ENCODE measurements around the gene MKLN1.
"Not testable (repeated sequence)": the region's sequence is repeated elsewhere in the genome, so short reads cannot be mapped to it uniquely, and the experiment has no call there.

The MKLN1 gene

DNA sequence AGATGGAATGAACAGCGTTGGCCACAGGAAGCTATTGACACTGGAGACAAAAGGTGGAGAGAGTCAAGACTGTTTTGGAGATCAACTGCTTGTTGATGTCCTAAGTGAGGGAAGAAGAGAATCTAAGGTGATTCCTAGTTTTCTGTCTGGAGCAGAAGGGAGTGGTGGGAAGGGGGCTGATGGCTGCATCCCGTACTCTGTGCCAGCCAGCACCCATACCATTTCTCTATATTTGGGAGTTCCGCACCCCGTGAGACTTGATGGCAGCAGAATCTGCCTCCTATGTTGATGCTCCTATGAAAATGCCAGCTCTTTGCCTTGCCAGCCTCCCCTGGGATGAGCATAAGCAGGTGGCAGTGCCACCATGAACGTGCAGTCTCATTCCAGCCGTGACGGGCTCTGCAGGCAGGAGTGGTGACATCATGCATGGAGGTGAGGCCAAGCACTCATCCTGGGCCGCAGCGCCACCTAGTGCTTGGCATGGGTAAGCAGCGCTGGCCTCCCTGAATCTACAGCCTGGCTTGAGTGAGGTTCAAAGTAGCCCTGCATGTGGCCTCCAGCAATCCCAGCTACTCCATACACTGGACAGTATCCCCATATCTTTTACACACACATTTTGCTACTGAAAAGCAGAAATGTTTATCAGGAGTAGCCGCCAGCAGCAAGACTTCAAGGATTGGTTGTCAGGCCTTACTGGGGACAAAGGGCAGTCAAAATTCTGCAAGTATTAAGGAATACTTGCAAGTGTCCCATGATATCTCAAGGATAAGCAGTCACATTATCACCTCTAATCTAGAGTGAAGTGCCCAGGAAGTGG is 185.8 kb downstream of the MKLN1 start:
- in situ Hi-C loops (cut with HindIII; ENCODE audit: low sequenced_read_pairs): no loop called here

DNA sequence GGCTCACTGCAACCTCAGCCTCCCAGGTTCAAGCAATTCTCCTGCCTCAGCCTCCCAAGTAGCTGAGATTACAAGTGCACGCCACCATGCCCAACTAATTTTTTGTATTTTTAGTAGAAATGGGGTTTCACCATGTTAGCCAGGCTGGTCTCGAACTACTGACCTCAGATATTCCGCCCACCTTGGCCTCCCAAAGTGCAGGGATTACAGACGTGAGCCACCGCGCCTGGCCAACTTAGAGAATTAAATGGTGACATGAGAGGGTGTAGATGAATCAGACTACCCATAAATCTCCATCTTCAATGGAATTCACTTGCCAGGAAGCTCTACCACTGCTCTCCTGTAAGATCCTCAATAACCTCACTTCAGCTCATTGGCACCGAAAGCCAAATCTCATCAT is 187.8 kb downstream of the MKLN1 start:
- in situ Hi-C loops (cut with HindIII; ENCODE audit: low sequenced_read_pairs): not testable (repeated sequence)

GRCh38 chr7:131517218-131517923 is 189.7 kb downstream of the MKLN1 start:
- in situ Hi-C loops (cut with HindIII; ENCODE audit: low sequenced_read_pairs): no loop called here

GRCh38 chr7:131518626-131519025 is 190.9 kb downstream of the MKLN1 start:
- in situ Hi-C loops (cut with HindIII; ENCODE audit: low sequenced_read_pairs): no loop called here

- in situ Hi-C loops (cut with HindIII; ENCODE audit: low sequenced_read_pairs): no loop called here
Observed at GRCh38 chr7:131521651-131522163, 194.0 kb downstream of the MKLN1 start.

- in situ Hi-C loops (cut with HindIII; ENCODE audit: low sequenced_read_pairs): no loop called here
Observed at GRCh38 chr7:131522325-131522930, 194.8 kb downstream of the MKLN1 start.

DNA sequence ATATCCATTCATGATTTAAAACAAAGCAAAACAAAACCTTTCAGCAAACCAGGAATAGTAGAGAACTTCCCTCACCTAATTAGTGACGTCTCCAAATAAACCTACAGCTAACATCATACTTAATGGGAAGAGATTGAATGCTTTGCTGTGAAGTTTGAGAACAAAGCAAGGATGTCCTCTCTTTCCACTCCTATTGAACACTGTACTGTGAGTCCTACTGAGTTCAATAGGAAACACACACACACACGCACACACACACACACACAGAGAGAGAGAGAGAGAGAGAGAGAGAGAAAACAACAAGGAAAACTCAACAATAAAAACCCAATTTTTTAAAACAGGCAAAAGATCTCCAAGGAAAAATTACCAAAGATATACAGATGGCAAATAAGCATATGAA is 196.4 kb downstream of the MKLN1 start:
- in situ Hi-C loops (cut with HindIII; ENCODE audit: low sequenced_read_pairs): no loop called here

- in situ Hi-C loops (cut with HindIII; ENCODE audit: low sequenced_read_pairs): no loop called here
Observed at GRCh38 chr7:131524703-131525102, 197.0 kb downstream of the MKLN1 start.

DNA sequence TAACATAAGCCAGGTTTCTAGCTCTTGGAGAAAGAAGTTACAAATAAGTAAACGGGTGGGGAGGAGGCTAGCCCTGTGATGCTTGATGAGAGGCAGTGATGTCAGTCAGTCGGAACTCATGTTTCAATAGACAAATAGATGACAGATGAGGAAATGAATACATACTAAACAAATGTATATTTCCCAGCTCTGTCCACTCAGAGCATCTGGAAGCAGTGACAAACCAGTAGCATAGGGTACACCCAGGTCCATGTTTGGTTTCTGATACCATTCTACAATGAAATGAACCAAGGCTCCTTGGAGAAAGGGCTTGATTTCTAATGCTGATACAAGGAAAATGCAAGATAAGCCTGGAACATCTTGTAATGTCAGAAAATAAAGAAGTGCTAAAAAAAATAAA is 198.1 kb downstream of the MKLN1 start:
- in situ Hi-C loops (cut with HindIII; ENCODE audit: low sequenced_read_pairs): no loop called here

GRCh38 chr7:131527456-131527855 is 199.8 kb downstream of the MKLN1 start:
- in situ Hi-C loops (cut with HindIII; ENCODE audit: low sequenced_read_pairs): no loop called here

DNA sequence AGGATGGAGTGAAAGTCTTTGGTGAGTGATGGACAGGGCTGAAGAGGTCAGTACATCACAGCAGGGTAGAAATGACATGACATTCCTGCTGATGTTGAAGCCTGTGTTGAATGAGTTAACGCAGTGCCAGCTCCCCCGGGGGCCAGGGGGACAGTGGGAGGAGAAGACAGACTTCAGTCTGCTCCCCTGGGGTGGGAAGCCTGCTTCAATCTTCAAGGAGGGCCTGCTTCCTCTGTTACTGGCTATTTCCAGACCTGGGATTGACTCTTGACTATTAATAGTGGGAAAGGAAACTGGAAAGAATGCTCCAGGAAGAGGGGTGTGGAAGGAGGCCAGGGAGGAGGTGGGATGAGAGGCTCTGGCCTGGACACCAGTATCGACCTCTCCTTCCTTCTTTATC is 201.5 kb downstream of the MKLN1 start:
- in situ Hi-C loops (cut with HindIII; ENCODE audit: low sequenced_read_pairs): no loop called here

- in situ Hi-C loops (cut with HindIII; ENCODE audit: low sequenced_read_pairs): no loop called here
Observed at GRCh38 chr7:131529617-131530016, 201.9 kb downstream of the MKLN1 start.

DNA sequence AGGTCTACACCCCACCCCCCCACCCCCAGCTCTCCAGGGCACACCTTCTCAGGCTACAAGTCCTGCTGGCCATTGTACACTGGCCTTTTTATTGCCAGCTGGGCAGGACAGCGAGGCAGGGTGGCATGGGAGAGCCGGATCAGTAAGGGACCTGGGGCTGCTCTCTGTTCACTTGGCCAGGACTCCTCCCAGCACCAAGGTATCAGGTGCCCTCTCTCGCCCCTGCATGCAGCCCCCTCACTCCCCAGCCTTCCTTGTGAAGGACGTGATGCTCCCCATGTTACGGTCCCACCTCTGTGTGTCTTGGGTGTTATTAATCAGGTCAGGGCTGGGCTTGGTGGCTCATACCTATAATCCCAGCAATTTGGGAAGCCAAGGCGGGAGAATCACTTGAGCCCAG is 202.5 kb downstream of the MKLN1 start:
- in situ Hi-C loops (cut with HindIII; ENCODE audit: low sequenced_read_pairs): no loop called here

DNA sequence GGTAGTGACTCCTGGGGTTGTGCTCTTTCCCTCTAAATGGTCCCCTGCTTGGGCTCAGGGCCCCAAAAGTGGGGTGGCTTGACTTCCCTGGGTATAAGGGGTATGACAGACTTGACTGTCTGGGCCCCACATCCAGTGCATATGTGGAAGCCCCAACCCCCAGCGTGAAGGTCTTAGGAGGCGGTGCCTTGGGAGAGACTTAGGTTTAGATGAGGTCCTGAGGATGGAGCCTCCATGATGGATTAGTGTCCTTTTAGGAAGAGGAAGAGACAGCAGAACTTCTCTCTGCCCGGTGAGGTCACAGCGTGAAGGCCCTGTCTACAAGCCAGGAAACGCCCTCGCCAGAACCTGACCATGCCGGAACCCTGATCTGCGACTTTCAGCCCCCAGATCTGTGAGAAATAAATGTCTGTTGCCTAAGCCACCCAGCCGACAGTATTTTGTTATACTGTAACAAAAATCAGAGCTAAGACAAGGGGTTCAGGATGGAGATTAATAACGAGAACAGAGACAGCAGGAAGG is 205.0 kb downstream of the MKLN1 start:
- in situ Hi-C loops (cut with HindIII; ENCODE audit: low sequenced_read_pairs): no loop called here

DNA sequence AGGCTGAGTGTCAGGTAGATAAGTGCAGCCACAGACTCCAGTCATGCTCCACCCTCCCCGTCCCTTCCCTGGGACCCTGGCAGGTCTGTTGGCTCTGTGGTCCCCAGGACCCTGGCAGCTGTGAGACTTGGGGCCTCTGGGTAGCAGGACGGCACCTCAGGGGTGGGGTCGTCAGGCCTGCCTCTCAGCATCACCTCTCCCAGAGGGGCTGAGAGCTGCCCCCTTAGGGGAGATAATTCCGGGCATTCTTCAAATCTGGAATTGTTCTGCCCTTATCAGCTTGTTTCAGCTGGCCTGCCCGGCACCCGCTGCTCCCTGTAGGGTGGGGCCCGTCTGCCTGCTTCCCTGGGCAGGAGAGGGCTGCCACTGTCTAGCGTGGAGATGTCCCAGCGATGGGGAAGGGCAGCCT is 205.5 kb downstream of the MKLN1 start:
- in situ Hi-C loops (cut with HindIII; ENCODE audit: low sequenced_read_pairs): no loop called here

DNA sequence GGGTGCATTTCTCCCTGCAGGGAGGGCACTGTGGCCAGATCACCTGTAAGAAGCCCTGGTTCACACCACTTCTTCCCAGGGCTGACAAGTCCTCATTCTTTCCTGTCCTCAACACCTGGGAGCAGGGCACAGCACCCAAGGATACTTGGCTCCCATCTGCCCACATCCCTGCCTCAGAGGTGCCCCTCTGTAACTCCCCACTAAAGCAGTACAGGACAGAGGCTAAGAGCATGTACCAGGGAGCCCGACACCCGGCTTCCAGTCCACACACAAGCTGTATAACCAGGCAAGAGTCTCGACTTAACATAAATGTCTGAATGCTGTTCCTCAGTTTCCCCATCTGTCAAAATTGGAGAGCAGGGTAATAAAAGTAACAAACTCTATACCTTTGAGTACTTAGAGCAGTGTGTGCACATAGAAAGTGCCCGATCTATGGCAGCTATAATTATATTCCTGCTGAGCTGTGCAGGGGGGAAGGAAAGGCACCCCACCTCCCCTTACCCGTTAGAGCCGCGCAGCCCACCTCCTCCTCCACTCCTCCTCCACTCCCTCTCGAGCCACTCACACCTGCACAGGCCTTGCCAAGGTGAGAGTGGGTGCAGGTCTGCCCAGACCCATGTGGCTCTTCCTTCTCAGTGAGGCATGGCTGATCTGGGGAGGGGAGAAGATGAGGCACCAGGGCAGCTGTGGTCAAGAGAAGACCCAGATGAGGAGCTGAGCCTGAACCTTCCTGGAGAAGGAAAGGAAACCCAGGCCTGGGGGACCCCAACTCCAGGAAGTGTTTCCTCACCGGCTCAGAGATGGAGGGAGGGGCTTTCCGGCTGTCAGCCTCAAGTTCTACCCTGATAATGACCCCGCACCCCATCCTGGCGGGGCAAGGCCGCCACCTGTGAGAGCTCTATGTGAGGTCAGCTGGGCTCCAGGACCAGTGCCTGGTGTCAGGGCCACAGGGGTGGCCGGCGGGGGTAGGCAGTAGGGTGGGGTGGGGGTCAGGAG is 206.2 kb downstream of the MKLN1 start:
- in situ Hi-C loops (cut with HindIII; ENCODE audit: low sequenced_read_pairs): no loop called here

DNA sequence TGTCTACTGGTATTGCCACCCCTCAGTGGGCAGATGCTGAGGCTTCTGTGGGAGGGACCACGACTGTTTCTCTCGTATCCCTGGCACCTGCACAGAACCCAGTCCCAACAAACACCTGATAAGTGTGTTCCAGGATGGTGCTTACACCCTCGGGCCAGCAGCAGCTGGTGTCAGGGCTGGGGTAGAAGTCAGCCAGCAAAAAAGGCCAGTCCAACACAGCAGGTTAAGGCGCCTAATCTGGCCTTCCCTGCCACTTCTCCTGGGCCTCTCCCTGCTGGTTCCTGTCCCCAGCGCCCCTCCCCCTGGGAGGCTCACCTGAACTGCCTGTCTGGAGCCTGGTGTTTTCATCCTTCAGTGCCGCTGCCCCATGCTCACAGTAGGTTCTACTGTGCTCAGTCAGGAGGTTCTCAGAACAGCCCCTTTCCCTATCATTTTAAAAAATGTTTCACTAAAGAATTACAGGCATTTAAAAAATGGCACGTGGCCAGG is 208.7 kb downstream of the MKLN1 start:
- in situ Hi-C loops (cut with HindIII; ENCODE audit: low sequenced_read_pairs): no loop called here

DNA sequence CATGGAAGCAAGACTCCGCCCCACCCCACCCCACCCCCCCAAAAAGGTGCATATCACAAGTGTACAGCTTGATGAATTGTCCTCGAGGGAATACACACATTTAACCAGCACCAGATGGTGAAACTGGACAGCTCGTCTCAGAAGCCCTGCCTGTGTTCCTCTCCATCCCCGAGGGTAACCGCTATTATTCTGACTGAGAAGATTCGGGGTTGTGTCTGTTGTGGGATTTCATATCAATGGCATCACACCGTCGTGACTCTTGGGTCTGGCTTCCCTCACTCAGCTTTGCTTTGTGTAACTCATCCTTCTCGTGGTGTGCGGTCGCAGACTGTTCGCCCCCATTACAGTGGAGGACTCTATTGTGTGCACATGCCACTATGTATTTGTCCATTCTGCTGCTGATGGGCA is 209.9 kb downstream of the MKLN1 start:
- in situ Hi-C loops (cut with HindIII; ENCODE audit: low sequenced_read_pairs): no loop called here

DNA sequence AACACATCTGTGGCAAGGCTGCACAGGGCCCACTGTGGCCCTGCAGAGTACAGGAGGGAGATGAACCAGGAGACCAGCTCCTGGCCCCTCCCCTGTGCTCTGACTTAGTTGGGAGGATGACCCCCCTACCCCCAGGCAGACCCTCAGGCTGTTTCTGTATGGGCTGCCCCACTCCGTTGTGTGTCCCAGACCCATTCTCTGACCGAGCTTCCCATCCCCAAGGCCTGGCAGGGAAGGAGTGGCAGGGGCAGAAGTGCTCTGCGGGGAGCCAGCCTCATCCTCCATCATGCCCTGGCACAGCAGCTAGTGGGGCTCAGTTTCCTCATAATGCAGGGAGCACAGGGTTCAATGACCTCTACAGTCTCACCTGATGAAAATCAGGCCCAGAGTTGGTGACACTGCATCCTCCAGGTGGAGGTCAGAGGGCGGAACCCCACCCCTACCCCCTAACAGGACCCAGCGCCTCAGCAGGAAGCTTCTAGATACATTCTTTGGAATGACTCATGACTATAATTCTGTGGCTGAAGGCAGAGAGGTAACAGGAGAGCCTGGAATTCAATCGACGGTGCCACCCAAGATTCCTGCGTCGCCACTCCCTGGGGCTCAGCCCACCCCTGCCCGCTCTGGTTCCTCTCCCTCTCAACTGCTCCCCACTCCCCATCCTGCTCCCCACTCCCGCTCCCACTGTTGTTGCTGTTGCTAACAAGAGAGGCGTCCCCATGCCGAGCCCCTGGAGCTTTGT is 210.6 kb downstream of the MKLN1 start:
- in situ Hi-C loops (cut with HindIII; ENCODE audit: low sequenced_read_pairs): no loop called here

- in situ Hi-C loops (cut with HindIII; ENCODE audit: low sequenced_read_pairs): no loop called here
Observed at GRCh38 chr7:131538813-131539179, 211.1 kb downstream of the MKLN1 start.
